Body of pancreas (tissue), 4 donors: Measurements from ENCODE around the gene ITPK1.

Experiments used
- POLR2A ChIP-seq, 3 donors: fragments of 450-650 bp; IDR thresholded peaks; one replicate each; pipeline ENCODE4 v1.6.1; 2016; ENCODE audit warnings: antibody characterized with exemption in 3 of 3, mild to moderate bottlenecking in 2 of 3
- TF ChIP-seq, protein P1 (sequence below), 7 experiments: fragments of 450-650 bp in 4 of 7; fragments of 200-600 bp in 3 of 7; sonication (generic) in 3 of 7; IDR thresholded peaks; one replicate each; pipeline ENCODE4 v1.5.1; 2016 to 2019; ENCODE audit warnings: antibody characterized with exemption in 7 of 7

DNA sequence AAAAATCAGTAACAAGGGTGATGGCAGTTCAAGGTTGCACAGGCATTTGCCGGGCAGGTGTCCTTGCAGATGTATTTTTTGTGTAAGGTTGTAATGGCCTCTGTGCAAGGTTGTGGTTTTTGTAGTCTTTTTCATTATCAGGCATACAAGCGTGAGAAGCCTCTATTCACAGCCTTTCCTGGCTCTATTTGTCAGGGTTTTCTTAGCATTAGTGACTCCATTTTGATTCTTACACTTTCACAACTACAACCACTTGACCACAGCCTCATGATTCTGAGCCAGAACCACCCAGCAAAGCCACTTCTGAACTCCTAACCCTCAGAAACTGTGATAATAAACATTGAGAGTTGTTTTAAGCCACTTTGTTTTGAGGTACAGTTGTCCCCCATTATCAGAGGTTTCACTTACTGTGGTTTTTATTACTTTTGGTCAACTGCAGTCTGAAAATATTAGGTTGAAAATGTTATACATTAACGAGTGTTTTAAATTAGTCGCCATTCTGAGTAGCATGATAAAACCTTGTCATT is 220.3 kb downstream of the ITPK1 start:
- TF ChIP-seq, protein P1, sequence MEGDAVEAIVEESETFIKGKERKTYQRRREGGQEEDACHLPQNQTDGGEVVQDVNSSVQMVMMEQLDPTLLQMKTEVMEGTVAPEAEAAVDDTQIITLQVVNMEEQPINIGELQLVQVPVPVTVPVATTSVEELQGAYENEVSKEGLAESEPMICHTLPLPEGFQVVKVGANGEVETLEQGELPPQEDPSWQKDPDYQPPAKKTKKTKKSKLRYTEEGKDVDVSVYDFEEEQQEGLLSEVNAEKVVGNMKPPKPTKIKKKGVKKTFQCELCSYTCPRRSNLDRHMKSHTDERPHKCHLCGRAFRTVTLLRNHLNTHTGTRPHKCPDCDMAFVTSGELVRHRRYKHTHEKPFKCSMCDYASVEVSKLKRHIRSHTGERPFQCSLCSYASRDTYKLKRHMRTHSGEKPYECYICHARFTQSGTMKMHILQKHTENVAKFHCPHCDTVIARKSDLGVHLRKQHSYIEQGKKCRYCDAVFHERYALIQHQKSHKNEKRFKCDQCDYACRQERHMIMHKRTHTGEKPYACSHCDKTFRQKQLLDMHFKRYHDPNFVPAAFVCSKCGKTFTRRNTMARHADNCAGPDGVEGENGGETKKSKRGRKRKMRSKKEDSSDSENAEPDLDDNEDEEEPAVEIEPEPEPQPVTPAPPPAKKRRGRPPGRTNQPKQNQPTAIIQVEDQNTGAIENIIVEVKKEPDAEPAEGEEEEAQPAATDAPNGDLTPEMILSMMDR (IDR thresholded peaks at IDR 0.05): no peak
- no peak for TF ChIP-seq POLR2A (IDR thresholded peaks at IDR 0.05)
